ENCODE data around the gene ZNF76. TPM values are rescaled to one million over a fixed set of nuclear protein-coding genes. Genes with fewer than 3 reads are reported as not detected.
A peak's percentile ranks its signal among the peaks of the same experiment; 100 is the strongest.

ZNF76 gene
- total and polyA plus RNA-seq, 4 donors: 27.6 to 38.7 (median 33.5) TPM

- Histone ChIP-seq H3K4me3 (no peak overlapping the region), H3K27me3 (ENCODE audit: control insufficient read depth in 3 of 3, insufficient read depth in 3 of 3, low read length in 2 of 3) (no peaks in the 10 kb centered on the region), H3K36me3 (ENCODE audit: control insufficient read depth in 4 of 4, insufficient read depth in 4 of 4, low read length in 4 of 4) (peaks cover 0 to 8% (median 3%) of the 10 kb centered on the region in 4 donors), H3K4me1 (ENCODE audit: control insufficient read depth in 5 of 5, insufficient read depth in 5 of 5, low read length in 5 of 5) (peaks cover 0 to 32% (median 13%) of the 10 kb centered on the region in 5 donors), H3K27ac (ENCODE audit: low read depth in 1 of 2, low read length in 1 of 2) (peak overlapping the region in 1 of 2 donors; percentile 63), H3K9me3 (ENCODE audit: control insufficient read depth in 4 of 4, insufficient read depth in 3 of 4, low read length in 3 of 4) (no peaks in the 10 kb centered on the region), H3K9ac (ENCODE audit: insufficient read depth in 1 of 2, low read length in 2 of 2) (no peak overlapping the region)
- DNase-seq (peak; percentile 75 to 83 (median 77)), ATAC-seq (ENCODE audit: insufficient read depth, low FRiP score) (peak; percentile 76)
- TF ChIP-seq CTCF (IDR thresholded peaks at IDR 0.05; ENCODE audit: control extremely low read depth, extremely low read depth): peak; percentile 92
- WGBS, 2 donors: 38 to 42% methylated on average over 12 of the region's 12 CpGs
These were observed 18.4 kb upstream of the ZNF76 start for GRCh38 chr6:35240838-35241801.

- Histone ChIP-seq H3K9me3 (ENCODE audit: control insufficient read depth in 4 of 4, insufficient read depth in 3 of 4, low read length in 3 of 4) (no peaks in the 10 kb centered on the region), H3K36me3 (ENCODE audit: control insufficient read depth in 4 of 4, insufficient read depth in 4 of 4, low read length in 4 of 4) (peaks cover 0 to 8% (median 3%) of the 10 kb centered on the region in 4 donors)
These were observed 17.0 kb upstream of the ZNF76 start for GRCh38 chr6:35242486-35242885.

GRCh38 chr6:35242906-35243305 lies 16.6 kb upstream of the ZNF76 start:
- no peaks in the 10 kb centered on the region for H3K27me3 ChIP-seq (ENCODE audit: control insufficient read depth in 3 of 3, insufficient read depth in 3 of 3, low read length in 2 of 3)
- ATAC-seq (ENCODE audit: insufficient read depth, low FRiP score): no peak

More at GRCh38 chr6:35242486-35242885, 17.0 kb upstream of the ZNF76 start:
- H3K9ac ChIP-seq (ENCODE audit: insufficient read depth in 1 of 2, low read length in 2 of 2): no peak overlapping the region
- WGBS, 2 donors: 89 to 97% methylated on average over 5 of the region's 5 CpGs
- H3K27me3 ChIP-seq (ENCODE audit: control insufficient read depth in 3 of 3, insufficient read depth in 3 of 3, low read length in 2 of 3): no peaks in the 10 kb centered on the region
- TF ChIP-seq CTCF (IDR thresholded peaks at IDR 0.05; ENCODE audit: control extremely low read depth, extremely low read depth): no peak
- H3K4me1 ChIP-seq (ENCODE audit: control insufficient read depth in 5 of 5, insufficient read depth in 5 of 5, low read length in 5 of 5): peaks cover 0 to 32% (median 11%) of the 10 kb centered on the region in 5 donors
- DNase-seq (no peak), ATAC-seq (ENCODE audit: insufficient read depth, low FRiP score) (no peak)
- H3K27ac ChIP-seq (ENCODE audit: low read depth in 1 of 2, low read length in 1 of 2): no peak overlapping the region
- no peak overlapping the region for H3K4me3 ChIP-seq

More at GRCh38 chr6:35242906-35243305, 16.6 kb upstream of the ZNF76 start:
- H3K9ac ChIP-seq (ENCODE audit: insufficient read depth in 1 of 2, low read length in 2 of 2): no peak overlapping the region
- peaks cover 0 to 28% (median 9%) of the 10 kb centered on the region in 5 donors for H3K4me1 ChIP-seq (ENCODE audit: control insufficient read depth in 5 of 5, insufficient read depth in 5 of 5, low read length in 5 of 5)
- H3K4me3 ChIP-seq: no peak overlapping the region
- no peaks in the 10 kb centered on the region for H3K9me3 ChIP-seq (ENCODE audit: control insufficient read depth in 4 of 4, insufficient read depth in 3 of 4, low read length in 3 of 4)
- H3K27ac ChIP-seq (ENCODE audit: low read depth in 1 of 2, low read length in 1 of 2): no peak overlapping the region
- no peak for DNase-seq
- no peak for TF ChIP-seq CTCF (IDR thresholded peaks at IDR 0.05; ENCODE audit: control extremely low read depth, extremely low read depth)
- 97% methylated on average over 13 of the region's 13 CpGs for WGBS, 2 donors
- H3K36me3 ChIP-seq (ENCODE audit: control insufficient read depth in 4 of 4, insufficient read depth in 4 of 4, low read length in 4 of 4): peaks cover 0 to 10% (median 3%) of the 10 kb centered on the region in 4 donors

Measured in lung (tissue), 12 donors.